Stimulated activated naive CD8-positive, alpha-beta T cell treated with anti-CD3 and anti-CD28 coated beads, Interleukin-15, Interleukin-2, amounts not matched to agents 100 U/mL and 50 U/mL, for 24 hours (primary cell): ENCODE data around the gene COBL.

ENCODE experiments used
- ATAC-seq: fragments of 150-1000 bp; cut with Tn5 transposase; one replicate; pipeline ENCODE4 v1.10.0; 2021
- DNase-seq: peaks from one replicate; pipeline ENCODE4 v3.0.0; 2021

Gene COBL

GRCh38 chr7:51274001-51274400 is 42.6 kb downstream of the COBL start:
- no peak for ATAC-seq
- no peak for DNase-seq

DNA sequence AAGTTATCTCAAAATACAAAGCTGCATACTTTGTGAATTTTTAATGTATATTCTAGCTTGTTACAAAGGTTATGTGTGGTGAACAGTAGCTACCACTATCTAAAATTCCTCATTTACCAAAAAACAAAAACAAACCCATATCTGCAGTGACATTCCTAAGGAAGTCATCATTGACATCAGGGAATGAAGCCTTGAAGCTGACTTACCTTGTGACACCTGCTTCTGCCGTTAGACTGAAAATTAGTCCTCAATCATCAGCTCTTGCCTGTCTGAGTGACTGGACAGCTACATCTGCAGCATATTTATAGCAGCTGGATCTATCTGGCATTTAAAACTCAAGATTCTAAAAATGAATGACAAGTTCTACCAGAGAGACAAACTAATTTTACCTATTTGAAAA is 43.2 kb downstream of the COBL start:
- no peak for ATAC-seq
- no peak for DNase-seq

DNA sequence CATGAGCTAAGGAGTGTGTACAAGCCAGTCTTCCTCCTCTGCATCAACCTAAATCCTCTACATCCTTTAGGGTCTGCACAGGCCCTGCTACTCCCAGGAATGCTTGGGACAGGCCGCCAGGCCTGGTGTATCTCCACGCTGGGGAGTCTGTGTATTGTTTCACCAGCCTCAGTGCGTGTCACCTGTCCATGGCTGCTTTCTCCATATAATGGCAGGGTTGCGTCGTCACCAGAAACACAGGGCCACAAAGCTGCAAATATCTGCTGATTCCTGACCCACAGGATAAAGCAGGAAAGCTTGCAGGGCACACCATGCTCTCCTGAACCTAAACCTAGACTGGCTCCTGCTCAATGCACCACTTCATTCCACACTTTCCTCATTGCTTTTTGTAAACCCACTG is 45.6 kb downstream of the COBL start:
- no peak for ATAC-seq

GRCh38 chr7:51269911-51270310 is 46.7 kb downstream of the COBL start:
- no peak for DNase-seq
- no peak for ATAC-seq

More for the DNA sequence above, 45.6 kb downstream of the COBL start:
- DNase-seq, result no peak

DNA sequence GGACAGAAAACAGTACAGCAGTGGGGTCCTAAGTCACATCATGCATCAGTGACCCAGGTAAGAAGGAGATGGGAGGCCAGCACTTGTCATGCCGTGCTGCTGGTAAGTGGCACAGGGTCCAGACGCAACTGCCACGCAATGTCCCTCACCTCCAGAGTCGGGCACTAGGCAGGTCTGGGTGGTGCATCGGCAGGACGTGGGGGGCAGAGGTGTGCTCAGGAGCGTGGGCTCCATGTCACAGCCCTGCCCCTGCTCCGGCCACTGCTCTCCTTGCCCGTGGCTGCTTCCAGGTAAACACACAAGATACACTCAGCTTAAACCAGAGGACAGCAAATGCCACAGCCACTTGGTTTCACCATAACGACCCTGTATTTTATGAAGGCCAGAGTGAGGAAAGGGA is 47.3 kb downstream of the COBL start:
- DNase-seq (no peak), ATAC-seq (no peak)

GRCh38 chr7:51268859-51269258 is 47.8 kb downstream of the COBL start:
- DNase-seq, result no peak
- ATAC-seq, result no peak

GRCh38 chr7:51267169-51267568 is 49.4 kb downstream of the COBL start:
- ATAC-seq, result no peak
- DNase-seq, result no peak

DNA sequence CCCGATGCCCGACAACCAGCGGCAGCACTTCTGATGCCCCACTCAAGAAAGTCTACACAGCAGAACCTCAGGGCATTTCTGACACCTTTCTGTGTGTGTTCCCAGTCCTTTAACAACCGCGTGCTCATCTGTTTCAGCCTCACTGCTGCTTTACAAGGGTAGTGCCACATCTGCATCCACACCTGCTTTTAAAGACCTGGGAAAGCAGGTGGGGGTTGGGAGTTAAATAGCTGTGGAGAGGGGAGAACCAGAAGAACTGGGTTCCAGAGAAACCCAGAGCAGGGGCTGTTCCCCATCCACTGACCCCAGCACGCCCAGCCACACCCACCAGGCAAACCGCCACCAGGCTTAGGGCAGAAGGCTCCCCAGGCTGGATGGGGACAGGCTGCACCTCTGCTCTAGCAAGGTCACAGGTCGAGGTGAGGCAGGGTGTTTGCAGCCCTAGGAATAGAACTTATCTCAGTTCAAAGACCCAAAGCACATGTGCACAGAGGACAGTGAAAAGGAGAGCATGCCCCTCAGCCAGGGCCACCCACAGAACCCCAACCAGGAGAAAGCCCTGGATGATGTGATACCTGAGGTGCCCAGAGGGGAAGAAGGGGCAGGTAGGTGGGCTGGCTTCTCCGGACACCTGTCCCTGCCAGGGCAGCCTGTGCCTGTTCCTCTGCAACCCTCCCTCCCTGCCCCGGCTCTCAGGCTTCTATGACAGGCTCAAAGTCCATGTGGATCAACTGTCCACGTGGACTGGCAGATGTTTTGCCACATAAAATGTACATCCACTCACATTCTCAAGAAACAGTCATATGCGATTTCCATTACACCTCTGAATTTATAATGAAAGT is 51.3 kb downstream of the COBL start:
- ATAC-seq (no peak), DNase-seq (no peak)

DNA sequence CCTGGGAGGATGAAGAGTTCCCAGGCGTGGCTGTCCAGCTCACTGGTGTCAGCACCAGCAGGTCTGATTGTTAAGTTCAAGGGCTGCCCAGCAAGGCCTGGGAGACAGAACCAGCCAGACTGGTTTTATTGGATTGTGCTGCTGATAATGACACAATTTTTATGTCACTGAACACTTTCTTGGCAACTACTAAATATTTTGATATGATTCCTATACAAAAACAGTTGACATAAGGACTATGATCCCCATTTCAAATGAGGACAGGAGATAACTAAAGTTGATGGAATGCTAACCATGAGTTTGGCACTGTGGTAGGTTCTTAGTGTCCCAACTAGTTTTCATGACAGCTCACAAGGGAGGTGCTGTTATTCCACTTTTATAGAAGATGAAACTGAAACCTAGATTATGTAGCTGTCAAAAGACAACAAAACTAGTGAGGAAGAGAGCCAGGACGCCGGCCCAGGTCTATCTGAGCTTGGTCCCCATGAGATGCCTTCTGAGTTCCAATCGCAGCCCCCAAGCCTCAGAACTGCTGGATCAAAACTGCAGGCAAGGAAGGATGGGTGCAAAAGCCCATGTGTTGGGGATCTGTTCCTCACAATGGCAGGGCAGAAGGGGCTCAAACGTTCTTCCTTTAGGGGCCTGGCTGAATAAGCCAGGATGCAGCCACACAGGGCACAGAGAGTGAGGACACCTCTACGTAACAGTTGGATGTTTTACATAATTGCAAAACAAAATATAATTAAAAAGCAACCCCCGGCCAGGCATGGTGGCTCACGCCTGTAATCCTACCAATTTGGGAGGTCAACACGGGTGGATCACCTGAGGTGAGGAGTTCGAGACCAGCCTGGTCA is 52.8 kb downstream of the COBL start:
- no peak for ATAC-seq
- no peak for DNase-seq

- ATAC-seq (peak; percentile 14), DNase-seq (no peak)
Measured at GRCh38 chr7:51262796-51263531, 53.6 kb downstream of the COBL start.

DNA sequence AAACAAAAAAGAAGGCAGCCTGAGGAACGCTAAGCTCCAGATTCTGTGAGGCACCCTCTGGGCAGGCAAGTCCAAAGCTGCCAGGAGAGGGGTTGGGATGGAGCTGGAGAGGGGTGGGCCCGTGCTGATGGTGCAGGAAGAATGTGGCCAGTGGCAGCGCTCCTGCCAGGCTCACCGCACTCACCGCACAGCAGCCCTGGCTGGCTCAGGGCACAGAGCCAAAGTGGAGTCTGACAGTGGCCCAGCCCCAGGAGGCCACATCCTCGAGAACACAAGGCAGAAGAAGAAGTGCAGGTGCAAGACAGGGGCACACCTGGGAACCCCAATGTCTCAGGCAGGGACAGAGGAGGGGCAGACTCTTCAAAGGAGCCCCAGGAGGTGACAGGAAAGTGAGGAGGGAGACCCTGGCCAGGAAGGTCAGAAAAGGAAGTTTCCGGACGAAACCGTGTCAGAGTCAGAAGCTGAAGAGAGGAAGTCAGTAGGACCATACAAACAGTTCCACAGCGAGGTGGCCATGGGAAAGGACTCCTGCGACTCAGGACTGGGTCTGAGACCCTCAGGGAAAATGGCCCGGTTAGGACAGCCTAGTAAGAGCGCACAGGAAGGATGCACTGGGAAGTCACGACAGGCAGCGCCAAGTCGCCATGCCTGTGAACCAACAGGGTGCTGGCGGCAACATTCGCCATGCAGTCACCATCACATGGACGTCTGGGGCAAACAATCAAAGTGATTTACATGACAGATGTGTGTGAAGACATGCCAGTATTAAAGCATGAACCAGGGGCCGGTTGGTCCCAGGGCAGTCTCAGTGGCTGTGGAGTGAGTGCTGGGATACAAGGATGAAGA is 54.4 kb downstream of the COBL start:
- DNase-seq (no peak), ATAC-seq (no peak)

- no peak for DNase-seq
- no peak for ATAC-seq
Measured at GRCh38 chr7:51261117-51261835, 55.3 kb downstream of the COBL start.

DNA sequence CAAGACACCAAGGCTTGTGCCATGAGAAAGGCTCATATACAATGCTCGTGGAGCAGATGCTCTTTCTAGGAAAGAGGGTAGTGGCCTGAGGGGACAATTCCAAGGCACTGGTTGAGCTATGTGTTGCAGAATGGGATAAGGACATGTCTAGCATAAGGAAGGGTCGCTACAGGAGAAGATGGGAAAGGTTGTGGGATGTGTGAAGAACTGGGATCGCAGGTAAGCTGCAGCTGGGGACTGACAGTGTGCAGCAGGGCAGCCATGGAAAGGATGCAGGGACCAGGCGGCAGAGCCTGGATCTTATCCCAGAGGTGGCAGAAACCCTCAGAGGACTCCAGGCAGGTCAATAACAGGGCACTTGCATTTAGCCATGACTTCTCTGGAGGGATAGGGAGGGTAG is 56.1 kb downstream of the COBL start:
- ATAC-seq, result no peak
- DNase-seq, result no peak

DNA sequence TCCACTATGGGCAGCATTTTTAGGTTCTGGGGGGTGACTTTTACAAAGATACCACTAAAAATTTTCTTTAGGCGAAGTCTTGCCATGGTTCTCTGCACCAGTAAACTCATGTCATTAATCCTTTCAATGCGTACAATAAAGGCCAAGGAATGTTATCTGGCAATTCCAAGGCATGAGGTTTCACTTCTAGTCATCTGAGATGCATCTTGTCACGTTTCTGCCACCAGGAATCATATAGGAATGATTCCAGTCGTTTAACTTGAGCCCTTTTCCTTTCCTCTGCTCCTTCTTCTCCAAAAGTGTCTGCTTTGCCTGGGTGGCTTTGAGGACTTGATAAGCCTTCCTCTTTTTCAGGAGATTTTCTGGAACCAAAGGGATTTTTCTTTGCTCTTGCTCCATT is 56.8 kb downstream of the COBL start:
- no peak for ATAC-seq

GRCh38 chr7:51256916-51257315 is 59.7 kb downstream of the COBL start:
- no peak for DNase-seq
- ATAC-seq, result no peak

More for the DNA sequence above, 56.8 kb downstream of the COBL start:
- no peak for DNase-seq

DNA sequence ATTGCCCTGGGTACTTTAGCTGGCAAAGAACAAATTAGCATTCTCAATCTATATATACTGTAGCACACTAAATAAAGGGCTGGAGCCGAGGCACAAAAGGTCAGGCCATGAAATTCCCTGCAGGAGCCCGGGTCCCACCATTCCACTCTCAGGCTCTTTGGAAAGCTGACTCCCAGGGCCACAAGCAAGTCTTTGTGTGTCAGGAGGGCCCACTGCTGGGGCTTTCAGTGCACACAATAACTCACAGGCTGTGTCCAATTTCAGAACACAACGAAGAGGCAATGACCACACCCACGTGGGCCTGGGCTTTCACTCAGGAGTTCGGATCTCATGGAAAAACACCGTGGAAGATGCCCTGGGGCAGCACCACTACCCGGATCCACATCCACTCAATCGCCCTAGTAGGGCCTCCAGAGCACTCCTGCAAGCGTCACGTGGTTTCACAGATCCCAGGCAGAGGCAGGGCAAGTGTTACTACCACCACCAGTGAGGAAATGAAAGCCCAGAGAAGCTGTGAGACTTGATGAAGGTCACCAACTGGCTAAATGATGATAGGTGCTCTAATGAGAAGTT is 60.3 kb downstream of the COBL start:
- DNase-seq (no peak), ATAC-seq (no peak)

DNA sequence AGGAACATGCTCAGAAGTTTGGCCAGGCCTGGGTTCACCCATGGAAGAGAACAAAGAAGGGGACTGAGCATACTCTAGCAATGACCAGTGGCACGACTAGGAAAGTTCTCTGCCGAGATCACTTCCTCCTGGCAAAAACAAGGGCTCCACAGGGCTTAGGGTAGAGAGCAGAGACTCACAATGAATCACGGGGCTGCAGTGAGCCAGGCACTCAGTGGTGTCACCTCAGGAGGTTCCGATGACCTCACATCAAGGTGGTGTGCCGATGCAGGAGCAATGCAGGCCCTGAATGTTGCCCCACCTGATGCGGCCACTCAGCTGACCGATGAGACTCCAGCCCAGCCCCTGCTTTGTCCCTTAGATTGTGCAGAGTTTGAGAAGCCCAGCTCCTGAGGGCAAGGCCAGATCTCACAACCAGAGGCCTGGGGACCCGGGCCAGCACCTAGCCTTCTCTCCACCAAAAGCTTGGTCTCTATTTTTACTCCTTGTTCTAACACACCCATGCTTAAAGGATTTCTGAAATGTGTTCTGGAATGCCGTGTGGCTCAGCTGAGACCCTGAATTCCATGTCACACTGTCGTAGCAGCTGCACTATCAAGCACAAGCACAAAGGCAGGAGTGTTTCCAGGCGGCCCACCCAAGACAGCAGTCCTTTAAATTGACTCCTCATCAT is 60.9 kb downstream of the COBL start:
- DNase-seq (no peak), ATAC-seq (no peak)

DNA sequence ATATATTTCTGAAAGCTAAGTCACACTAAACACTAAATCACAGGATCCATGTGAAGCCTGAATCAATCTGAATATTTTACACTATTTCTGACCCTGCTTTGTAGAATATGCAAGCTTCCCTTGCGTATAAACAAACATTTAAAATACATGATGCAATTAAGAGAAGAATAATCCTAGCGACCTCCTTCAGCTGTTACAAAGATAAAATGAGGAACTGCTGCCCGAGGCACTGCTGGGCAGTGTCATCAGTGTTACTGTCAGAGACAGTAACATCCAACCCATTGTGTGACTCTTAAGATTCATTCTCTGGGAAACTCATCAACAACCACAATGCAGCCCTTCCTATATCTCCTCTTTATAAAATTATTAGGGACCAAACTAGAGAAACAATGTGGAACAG is 61.6 kb downstream of the COBL start:
- ATAC-seq, result no peak

DNA sequence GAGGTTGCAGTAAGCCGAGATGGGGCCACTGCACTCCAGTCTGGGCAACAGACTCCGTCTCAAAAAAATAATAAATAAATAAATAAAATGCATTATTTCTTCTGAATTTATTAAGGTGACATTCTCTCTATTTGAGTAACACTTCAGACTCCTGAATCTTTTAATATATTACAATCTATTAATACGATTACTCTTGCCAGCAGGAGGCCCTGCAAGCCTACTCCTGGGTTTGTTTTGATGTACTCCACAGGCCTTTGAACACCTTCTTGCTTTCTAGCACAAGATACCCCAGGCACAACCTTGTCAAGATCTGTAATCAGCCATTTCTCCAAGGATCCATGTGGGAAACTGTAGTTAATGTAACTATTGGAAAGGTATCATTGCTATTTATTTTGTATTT is 63.5 kb downstream of the COBL start:
- ATAC-seq (no peak), DNase-seq (no peak)

More for the DNA sequence above, 61.6 kb downstream of the COBL start:
- DNase-seq, result no peak

- ATAC-seq (no peak), DNase-seq (no peak)
Measured at GRCh38 chr7:51251290-51251689, 65.3 kb downstream of the COBL start.
